ENCODE measurements around the gene PSMC3IP.
"Not testable (repeated sequence)": the region's sequence is repeated elsewhere in the genome, so short reads cannot be mapped to it uniquely, and the experiment has no call there.

PSMC3IP gene

DNA sequence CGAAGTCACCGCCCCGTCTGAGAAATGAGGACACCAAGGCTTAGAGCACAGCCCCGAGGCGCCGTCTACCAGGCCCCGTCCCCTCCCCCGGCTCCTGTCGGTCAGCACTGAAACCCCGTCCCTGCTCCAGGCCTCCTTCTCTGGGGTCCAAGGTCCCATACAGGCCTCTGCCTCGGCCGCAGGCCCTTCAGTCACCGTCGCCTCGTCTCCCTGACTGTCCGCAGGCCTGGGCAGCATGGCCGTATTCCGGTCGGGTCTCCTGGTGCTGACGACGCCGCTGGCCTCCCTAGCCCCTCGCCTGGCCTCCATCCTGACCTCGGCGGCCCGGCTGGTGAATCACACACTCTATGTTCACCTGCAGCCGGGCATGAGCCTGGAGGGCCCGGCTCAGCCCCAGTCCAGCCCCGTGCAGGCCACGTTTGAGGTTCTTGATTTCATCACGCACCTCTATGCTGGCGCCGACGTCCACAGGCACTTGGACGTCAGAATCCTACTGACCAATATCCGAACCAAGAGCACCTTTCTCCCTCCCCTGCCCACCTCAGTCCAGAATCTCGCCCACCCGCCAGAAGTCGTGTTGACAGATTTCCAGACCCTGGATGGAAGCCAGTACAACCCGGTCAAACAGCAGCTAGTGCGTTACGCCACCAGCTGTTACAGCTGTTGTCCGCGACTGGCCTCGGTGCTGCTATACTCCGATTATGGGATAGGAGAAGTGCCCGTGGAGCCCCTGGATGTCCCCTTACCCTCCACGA lies 15.0 kb downstream of the PSMC3IP start:
- DNase-seq (ENCODE audit: low spot score) (peak; percentile 22), FAIRE-seq (no peak)

- FAIRE-seq: peak; percentile 70
Observed at GRCh38 chr17:42561897-42562387, 15.6 kb downstream of the PSMC3IP start, which contains the start of gene COASY. Gene COASY (plus strand): TSS chr17:42562148. CDS start chr17:42562623, 475 bp downstream.

GRCh38 chr17:42560246-42560645 lies 17.3 kb downstream of the PSMC3IP start:
- DNase-seq (ENCODE audit: low spot score) (no peak), FAIRE-seq (no peak)

More at GRCh38 chr17:42561897-42562387, 15.6 kb downstream of the PSMC3IP start, which contains the start of gene COASY:
- DNase-seq (ENCODE audit: low spot score): peak; percentile 93

- FAIRE-seq: no peak
Observed at GRCh38 chr17:42559075-42559474, 18.5 kb downstream of the PSMC3IP start.

DNA sequence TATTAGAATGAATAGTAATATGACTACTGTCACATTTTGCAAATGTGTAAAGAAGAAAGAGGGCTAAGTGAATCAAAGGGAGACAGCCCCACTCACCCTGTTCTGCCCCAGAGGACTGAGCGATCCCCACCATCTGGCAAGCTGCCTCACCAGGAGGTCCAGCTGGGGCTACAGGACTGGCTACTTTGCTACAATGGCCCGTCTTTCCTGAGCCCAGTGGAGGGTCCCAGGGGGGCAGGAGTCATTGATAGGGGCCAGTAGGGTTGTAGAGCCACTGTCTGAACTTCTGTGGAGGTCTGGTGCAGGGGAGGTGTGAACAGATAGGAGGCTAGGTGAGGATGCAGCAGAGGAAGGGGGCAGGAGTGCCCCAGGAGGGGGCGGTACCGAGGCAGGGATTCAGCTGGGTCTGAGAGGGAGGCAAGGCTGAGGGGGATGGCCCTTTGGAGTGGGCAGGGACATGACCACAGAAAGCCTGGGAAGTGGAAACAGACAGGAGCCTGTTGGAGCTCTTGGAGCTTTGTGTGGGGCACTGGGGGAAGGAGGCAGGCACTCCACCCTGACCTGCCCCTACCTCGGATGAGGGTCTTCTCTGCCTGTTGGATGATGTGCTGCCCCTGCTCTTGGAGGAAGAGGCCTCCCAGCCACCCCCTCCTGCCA lies 21.4 kb downstream of the PSMC3IP start:
- FAIRE-seq: not testable (repeated sequence)

More at GRCh38 chr17:42559075-42559474, 18.5 kb downstream of the PSMC3IP start:
- no peak for DNase-seq (ENCODE audit: low spot score)

GRCh38 chr17:42555122-42555622 lies 22.4 kb downstream of the PSMC3IP start:
- FAIRE-seq: no peak

More for the DNA sequence above, 21.4 kb downstream of the PSMC3IP start:
- DNase-seq (ENCODE audit: low spot score): not testable (repeated sequence)

GRCh38 chr17:42554250-42555121 lies 23.0 kb downstream of the PSMC3IP start:
- FAIRE-seq (no peak), DNase-seq (ENCODE audit: low spot score) (peak; percentile 71)

More at GRCh38 chr17:42555122-42555622, 22.4 kb downstream of the PSMC3IP start:
- no peak for DNase-seq (ENCODE audit: low spot score)

DNA sequence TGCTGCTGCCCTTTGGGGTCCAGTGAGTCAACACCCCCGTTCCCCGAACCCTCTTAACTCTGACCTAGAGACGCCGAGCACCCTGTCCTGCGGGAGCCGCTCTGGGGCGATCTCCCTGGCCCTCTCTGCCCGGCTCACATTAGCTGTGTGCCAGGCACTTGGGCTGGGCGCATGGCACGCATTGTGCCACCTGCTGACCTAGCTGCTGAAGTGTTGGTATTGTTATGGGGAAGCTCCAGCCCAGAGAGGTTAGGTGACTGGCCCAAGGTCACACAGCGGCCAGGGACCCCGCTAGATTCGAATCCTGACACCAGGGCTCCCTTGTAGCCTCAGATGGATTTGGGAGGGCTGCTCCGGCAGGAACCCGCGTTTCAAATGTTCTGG lies 23.7 kb downstream of the PSMC3IP start:
- FAIRE-seq: no peak
- peak; percentile 19 for DNase-seq (ENCODE audit: low spot score)

- DNase-seq (ENCODE audit: low spot score) (no peak), FAIRE-seq (no peak)
Observed at GRCh38 chr17:42553161-42553818, 24.2 kb downstream of the PSMC3IP start.

- not testable (repeated sequence) for DNase-seq (ENCODE audit: low spot score); FAIRE-seq
Observed at GRCh38 chr17:42552736-42553135, 24.8 kb downstream of the PSMC3IP start, which contains the start of gene HSD17B1. Gene HSD17B1 (plus strand): TSS chr17:42552923. CDS start chr17:42552934, 11 bp downstream.

GRCh38 chr17:42548993-42549755 lies 28.4 kb downstream of the PSMC3IP start:
- FAIRE-seq: no peak
- DNase-seq (ENCODE audit: low spot score): no peak

DNA sequence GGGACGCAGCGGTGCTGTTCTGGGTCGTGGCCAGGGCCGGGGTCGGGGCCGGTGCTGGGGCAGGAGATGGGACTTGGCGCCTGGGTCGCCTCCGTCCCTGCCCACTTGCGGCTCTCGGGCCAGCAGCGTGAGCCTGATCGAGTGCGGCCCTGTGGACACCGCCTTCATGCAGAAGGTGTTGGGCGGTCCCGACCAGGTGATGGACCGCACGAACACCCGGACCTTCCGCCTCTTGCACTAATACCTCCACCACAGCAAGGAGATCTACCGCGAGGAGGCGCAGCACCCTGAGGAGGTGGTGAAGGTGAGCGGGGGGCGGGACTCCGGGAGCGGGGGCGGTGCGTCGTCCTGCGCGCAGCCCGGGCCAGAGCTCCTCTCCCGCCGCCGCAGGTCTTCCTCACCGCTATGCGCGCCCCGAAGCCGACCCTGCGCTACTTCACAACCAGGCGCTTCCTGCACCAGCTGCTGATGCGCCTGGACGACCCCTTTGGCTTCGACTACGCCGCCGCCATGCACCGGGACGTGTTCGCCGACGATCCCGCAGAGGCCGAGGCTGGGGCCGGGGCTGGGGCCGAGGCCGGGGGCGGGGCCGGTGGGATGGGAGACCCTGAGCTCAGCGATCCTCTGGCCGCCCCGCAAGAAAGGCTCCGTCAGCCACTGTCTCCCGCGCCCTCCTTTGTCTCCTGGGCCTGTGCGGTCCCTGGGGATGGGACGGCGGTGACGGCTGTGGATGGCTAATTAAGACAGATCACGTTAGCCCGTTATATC lies 29.3 kb downstream of the PSMC3IP start:
- FAIRE-seq (no peak), DNase-seq (ENCODE audit: low spot score) (no peak)

- FAIRE-seq (no peak), DNase-seq (ENCODE audit: low spot score) (no peak)
Observed at GRCh38 chr17:42547698-42548069, 29.8 kb downstream of the PSMC3IP start.

GRCh38 chr17:42547001-42547461 lies 30.5 kb downstream of the PSMC3IP start:
- FAIRE-seq (no peak), DNase-seq (ENCODE audit: low spot score) (no peak)

DNA sequence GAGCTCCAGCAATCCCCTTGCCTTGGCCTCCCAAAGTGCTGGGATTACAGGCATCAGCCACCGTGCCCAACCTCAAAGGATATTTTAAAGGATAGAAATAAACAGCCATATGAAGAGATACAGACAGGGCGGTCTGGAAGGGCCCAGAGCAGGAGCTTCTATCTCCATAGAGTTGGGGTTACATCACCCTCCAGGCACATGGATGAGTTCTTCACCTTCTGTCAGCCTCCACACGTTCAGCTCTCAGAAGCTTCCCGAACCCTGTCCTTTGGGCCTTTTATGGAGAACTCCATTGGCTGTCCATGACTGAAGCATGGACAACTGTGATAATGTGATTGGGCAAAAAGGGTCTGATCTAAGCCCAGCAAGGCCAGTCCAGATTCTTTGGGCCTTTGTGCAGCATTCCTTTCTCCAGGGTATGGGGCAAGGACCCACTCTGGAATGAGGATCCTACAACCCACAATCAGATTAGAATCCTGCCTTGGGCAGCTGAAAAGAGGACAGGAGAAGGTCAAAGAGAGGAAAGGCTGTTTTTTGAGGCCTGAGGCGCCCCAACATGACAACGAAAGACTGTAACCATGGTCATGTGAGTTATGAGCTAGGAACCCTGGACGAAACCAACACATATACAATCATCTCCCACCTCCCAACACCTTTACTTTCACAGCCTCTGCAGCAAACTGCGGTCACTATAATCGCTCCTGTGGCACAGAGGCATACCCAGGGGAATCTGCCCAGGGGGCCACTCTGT lies 31.6 kb downstream of the PSMC3IP start:
- not testable (repeated sequence) for FAIRE-seq; DNase-seq (ENCODE audit: low spot score)

- DNase-seq (ENCODE audit: low spot score) (no peak), FAIRE-seq (no peak)
Observed at GRCh38 chr17:42544874-42545283, 32.6 kb downstream of the PSMC3IP start.

DNA sequence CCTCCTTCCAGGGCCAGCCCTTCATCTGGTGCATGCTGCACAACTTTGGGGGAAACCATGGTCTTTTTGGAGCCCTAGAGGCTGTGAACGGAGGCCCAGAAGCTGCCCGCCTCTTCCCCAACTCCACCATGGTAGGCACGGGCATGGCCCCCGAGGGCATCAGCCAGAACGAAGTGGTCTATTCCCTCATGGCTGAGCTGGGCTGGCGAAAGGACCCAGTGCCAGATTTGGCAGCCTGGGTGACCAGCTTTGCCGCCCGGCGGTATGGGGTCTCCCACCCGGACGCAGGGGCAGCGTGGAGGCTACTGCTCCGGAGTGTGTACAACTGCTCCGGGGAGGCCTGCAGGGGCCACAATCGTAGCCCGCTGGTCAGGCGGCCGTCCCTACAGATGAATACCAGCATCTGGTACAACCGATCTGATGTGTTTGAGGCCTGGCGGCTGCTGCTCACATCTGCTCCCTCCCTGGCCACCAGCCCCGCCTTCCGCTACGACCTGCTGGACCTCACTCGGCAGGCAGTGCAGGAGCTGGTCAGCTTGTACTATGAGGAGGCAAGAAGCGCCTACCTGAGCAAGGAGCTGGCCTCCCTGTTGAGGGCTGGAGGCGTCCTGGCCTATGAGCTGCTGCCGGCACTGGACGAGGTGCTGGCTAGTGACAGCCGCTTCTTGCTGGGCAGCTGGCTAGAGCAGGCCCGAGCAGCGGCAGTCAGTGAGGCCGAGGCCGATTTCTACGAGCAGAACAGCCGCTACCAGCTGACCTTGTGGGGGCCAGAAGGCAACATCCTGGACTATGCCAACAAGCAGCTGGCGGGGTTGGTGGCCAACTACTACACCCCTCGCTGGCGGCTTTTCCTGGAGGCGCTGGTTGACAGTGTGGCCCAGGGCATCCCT lies 34.1 kb downstream of the PSMC3IP start:
- no peak for FAIRE-seq

More for the DNA sequence above, 34.1 kb downstream of the PSMC3IP start:
- DNase-seq (ENCODE audit: low spot score): no peak
